NCI-H2029 (cell line): ENCODE measurements around the gene PTPA.
A peak's percentile ranks its signal among the peaks of the same experiment; 100 is the strongest.

Source experiments
- DNase-seq: peaks from one replicate; lab custom pipeline; 2025; lab: John Stamatoyannopoulos, UW

The PTPA gene

DNA sequence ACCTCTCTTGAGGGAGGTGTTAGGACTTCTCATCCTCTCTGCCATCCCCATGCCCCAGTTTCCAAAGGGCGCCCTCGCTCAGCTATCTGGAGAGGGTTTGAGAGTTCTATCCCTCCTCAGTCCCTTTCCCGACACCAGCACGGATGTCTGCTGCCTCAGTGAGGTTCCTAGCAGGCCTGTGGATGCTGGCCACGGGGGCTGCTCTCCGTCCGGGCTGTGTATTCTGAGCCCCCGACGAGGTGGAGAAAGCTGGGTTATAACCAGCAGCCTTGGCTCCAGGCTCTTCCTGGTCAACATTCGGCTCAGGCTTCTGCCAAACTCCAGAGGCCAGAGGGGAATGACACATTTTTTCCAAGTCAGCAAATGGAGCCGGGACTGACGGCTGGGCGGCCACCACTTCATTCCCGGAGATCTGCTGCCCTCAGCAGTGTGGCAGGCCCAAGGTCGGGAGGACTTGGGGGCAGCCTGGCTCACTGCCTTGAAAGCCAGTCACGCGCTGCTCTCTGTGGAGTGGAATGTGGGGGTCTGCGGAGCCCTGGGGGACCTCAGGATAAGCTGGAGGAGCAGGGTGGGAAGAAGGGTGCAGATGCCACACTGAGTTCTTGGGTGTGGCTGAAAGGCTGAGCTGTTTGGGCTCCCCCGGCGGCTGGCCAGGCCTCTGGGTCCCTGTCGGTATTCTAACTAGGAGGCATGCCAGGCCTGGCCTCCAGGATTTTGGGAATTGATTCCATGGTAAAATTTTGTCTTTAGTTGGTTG lies 27.4 kb downstream of the PTPA start:
- no peak for DNase-seq

DNA sequence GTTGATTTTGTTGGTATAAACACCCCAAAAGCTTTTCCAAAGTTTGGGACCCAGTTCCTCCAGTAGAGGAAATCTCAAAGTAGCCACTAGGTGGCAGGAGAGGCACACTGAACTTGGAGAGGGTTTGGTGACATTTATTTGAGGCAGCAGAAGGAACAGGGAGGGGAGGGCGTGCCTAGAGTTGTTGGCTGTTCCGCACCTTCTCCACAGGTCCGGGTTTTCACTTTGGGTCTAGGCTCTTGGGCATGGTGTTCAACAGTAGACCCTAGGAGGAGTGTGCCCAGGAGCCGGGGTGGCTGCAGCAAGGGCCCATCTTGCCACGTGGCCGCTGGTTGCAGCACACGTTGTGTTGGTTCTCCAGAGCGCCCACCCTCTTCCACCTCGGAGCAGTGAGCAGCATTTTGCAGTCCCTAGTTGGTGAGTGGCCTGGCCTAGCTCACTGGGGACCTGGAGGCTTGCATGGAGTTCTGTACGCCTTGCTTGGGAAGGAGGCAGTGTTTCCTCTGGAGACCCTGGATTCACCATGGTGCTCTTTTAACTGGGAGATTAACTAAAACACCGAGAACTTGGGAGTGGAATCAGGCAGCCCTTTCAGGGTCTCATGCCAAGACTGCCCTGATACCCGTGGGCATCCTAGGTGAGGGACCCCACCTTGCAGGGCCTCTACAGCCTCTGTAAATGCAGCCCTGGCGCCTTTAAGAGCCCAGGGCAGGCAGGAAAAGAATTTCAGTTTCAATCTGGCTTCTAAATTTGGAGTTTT lies 28.2 kb downstream of the PTPA start:
- DNase-seq: peak; percentile 87

- peak; percentile 97 for DNase-seq
These were observed 28.8 kb downstream of the PTPA start for GRCh38 chr9:129139993-129140396.

DNA sequence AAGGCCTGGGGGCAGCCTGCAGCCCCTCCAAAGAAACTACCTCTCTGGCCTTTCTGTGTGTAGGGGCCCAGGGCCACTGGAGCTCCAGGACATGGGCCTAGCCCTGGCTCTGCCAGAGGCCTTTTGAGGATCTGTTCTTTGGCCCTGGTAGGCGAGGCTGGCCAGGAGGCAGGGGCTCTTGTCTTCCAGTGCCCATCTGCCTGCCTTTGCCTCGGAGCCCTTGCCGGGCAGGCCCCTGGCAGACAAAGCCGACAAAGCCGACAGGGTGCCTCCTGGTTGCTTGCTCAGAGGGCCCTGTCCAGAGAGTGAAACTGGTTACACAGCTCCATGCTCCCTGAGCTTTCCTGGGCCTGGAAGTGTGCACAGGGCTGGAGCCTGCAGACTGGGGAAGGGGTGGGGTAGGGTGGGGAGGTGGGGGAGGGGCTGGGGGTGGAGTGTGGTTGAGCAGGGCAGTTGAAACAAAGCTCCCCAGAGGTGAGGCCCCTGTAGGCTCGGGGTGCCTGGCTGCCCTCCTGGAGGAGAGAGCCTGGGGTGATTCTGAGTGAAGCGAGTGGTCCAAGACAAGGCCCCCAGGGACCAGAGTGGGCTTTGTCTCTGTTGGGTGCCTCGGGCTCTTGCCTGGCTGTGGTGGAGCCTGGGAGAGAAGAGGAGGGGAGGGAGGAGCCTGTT lies 29.3 kb downstream of the PTPA start:
- peak; percentile 42 for DNase-seq

GRCh38 chr9:129141066-129142041 lies 30.1 kb downstream of the PTPA start:
- DNase-seq: no peak

DNA sequence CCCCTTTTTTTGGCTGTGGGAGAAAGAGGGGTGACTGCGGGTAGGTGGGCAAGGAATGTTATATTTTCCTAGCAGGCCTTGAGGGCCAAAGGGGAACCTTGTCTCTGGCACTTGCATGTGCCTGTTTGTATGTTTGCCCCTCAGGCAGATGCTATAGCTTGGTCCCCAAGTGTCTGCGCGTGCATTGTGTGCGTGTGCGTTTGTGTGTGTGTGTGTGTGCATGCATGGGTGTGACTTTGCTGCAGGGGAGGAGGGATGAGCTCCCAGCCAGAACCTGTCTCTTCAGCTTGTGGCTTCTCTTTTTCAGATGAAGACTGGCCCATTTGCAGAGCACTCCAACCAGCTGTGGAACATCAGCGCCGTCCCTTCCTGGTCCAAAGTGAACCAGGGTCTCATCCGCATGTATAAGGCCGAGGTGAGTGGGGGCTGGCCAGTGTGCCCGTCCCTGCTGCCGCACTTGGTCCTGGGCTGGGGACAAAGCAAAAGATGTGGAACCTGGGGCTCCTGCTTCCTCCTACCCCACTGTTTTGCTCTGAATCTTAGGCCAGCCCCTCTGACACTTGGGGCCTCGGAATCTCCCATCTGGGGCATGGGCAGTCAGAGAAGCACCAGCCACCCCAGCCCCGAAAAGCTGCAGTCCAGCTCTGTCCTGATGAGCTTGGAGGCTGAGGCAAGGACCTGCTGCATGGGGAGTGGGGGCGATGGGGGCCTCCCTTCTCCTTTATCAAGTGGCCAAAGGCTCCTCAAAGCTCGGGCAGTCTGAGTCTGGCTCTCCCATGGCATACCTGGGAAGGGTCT lies 31.1 kb downstream of the PTPA start:
- DNase-seq: no peak

GRCh38 chr9:129143031-129143927 lies 32.1 kb downstream of the PTPA start:
- DNase-seq: peak; percentile 64

- DNase-seq: no peak
These were observed 34.1 kb downstream of the PTPA start for GRCh38 chr9:129145316-129145715.

DNA sequence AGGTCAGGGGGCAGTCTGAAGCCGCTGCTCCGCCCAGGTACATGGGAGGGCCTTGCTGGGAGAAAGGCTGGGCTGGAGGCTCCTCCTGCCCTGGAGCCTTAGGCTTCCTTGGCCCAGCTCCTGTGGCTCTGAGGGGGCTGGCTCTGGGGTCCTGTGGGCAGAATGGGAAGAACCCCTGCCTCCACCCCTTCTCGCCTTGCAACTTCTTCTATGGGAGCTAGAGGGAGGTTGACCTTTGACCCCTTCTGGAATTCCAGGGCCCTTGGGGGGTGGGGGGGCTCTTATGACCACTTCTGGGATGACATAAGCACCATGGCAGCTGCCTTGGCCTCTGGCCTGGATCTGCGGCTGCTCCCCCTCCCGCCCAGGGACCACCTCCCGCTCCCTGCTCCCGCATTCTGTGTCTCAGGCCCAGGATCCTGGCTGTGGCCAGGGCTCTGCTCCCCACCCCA lies 34.7 kb downstream of the PTPA start:
- no peak for DNase-seq

DNA sequence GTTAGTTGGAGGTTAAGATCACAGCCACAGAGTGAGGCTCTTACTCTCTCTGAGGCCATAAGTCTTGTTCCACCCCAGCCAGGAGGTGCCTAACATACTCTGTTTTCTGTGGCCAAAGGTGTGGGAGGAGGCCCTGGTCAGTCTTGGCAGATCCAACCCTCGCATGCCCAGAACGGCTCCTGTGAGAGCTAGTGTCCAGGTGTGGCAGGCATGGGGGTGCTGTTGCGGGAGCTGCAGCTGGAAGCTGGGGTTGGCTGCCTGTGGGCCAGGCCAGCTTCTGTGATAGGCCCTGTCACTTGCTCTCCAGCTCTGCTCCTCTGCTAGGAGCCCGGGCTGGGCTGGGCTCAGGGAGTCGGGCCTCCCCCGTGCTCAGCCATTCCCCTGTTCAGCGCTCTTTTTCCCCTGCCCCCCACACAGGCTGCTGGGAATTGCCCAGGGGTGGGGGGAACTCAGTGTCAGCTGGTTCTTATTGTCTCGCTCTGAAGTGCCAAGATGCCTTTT lies 35.3 kb downstream of the PTPA start:
- no peak for DNase-seq

DNA sequence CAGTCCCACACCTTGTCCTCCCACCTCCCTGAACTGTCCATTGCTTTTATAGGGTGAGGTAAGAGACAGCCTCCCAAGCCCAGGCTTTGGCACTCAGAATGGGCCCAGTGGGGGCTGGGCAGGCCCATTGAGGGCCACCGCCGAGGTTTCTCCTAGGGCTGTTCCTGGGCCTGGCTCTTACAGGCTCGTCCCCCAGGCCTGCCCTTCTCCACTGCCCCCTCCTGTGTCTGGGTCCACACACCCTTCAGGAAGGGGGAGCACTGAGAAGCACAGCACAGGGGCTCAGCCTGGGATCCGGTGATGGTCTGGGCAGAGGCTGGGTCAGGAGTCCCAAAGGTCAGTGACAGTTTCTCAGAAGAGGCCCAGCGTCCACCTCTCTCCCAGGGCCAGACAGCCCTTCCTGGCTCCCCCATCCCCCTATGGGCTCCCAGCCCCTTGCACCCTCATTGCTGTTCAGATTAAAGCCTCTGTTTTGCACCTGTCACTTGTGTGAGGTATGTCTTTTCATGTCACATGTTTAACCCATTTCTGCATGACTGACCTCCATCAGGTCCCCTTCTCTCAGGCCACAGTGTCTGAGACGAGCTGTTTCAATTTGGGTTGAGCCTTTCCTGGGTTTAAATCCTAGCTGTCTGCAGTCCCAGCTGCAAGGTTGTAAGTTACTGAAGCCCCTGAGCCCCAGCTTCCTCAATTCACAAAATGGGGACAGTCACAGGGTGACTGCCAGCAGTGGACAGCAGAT lies 37.4 kb downstream of the PTPA start:
- DNase-seq: no peak

GRCh38 chr9:129149442-129149841 lies 38.2 kb downstream of the PTPA start:
- DNase-seq: no peak

DNA sequence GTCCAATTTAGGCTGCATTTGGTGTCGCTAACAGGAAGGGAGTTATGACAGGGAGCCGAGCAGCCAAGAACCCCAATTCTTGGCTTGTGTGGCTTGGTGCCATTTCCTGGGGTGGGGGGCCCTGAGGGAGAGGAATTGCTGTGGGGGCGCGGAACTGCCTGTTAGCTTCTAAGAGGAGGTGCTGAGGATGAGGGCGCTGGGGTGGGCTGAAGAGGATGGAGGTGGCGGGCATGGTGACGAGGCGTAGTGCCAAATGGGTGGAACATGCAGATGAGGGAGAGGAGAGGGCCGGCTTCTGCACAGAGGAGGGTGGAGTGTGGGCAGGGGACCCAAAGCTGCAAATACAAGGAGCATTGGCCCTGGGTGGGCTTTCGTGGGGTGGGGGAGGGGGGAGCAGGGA lies 38.9 kb downstream of the PTPA start:
- DNase-seq: no peak

DNA sequence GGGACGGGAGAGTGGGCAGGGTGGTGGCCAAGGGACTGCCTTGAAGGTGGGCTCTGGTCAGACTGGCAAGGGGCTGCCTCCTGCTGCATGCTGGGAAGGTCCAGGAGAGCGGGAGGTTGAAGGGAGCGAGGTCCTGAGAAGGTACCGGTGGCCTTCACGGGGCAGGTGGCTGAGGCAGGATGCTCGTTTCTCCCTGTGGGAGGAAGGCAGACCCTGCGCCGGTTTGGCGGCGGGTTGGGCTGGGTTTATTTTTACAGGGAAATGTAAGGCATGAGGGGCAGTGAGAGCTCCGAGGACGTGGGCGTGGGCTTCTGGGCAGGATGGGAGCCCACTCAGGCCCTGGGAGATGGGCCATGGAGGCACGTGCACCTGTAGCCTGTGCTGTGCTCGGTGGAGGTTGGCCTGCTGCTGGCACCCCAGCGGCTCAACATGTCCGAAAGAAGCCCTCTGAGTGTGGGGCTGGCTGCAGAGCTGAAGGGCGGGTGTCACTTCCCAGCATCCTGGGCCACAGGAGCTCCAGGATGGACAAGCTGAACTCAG lies 39.5 kb downstream of the PTPA start:
- no peak for DNase-seq

DNA sequence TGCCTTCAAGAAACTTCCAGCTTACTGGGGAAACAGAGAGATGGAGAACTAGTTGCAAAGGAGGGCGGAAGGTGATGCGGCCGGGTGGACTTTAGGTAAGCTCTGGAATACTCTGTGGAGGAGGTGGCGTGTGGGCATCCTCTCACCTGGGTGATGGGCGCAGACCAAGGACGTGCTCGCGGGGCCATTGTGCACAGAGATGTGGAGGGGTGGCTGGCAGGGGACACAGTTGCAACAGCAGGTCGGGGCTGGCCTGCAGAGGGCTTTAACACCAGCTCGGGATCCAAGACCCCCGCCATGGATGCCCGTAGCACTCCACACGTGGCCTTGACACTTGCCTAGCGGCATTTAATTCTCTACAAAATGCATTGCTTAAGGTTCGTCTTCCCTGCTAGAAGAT lies 40.3 kb downstream of the PTPA start:
- no peak for DNase-seq

GRCh38 chr9:129154866-129155477 lies 43.8 kb downstream of the PTPA start:
- DNase-seq: no peak

- DNase-seq: no peak
These were observed 44.9 kb downstream of the PTPA start for GRCh38 chr9:129156163-129156562.
